GM04503 (cell line): Measurements from ENCODE around the gene PAK1.

ENCODE experiments used
- DNase-seq: peaks from one replicate; pipeline ENCODE4 v3.0.0-alpha.2; 2012; ENCODE audit warnings: low read depth

PAK1 gene

DNA sequence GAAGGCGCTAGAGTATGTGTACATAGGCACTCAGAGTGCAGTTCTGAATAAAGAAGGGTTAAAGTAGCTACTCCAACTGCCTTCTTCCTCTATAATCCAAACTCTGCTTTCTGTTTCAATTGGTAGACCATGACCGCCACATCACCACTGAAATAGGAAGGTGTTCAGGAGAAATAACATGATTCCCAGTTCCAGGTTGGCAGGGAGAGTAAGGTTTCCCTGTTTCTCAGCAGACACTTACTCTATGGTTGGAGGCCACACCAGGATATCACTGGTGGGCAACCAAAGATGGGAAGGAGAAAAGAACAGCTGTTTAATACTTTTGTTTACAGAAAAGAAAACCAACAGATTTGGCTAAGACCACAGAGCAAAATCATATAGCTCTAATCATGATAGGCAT, 37.9 kb downstream of the PAK1 start:
- DNase-seq = no peak

DNA sequence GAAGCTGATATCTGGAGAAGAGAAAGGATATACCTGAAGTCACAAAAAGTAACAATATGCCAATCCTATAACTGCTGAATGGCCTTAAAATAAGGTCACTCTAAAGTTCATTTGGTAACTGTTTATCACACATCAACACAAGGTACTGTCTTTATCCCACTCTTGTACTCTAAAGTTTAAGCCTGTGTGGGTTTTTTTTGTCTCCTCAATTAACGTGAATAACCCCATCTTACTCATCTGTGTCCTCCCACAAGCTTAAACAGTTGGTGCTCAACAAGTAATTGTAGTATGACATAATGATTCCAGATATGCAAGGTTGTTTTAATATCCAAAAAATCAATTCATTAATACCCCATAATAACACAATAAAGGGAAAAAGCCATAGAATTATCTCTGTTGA, 42.1 kb downstream of the PAK1 start:
- DNase-seq = no peak

DNA sequence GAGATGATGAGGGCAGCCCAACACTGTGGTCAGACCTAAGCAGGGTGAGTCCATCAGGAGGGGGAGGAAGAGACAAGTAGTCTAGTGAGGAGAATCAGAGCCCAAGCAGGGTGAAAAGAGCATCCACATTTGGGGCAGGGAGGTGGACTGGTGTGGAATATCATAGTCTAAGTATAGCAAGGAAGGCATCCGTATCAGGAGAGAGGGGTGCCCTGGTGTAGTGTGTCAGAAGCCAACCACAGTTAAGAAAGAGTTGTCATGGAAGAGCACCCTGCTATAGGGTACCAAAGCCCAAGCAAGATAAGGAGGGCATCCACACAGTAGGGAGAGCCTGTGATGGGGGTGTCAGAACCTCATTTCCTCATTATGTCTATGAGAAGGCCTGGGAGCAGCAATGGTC, 45.3 kb downstream of the PAK1 start:
- DNase-seq = no peak

DNA sequence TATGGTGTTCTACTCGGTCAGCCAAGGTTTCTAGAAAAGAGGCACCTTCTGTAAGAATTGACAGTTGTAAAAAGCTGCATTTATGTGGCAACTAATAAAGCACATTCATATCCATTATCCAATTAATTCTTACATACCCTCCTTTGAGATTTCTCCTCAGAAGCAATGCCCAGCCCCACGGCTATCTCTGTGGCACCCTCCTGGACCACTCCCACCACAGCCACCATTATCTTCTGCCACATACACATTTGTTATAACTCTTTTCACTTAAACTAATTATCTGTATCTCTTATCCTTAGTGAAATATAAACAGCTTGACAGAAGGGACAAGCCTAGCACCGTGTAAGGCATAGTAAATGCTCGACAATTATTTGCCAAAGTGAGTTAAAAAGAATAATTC, 48.5 kb downstream of the PAK1 start:
- no peak for DNase-seq

DNA sequence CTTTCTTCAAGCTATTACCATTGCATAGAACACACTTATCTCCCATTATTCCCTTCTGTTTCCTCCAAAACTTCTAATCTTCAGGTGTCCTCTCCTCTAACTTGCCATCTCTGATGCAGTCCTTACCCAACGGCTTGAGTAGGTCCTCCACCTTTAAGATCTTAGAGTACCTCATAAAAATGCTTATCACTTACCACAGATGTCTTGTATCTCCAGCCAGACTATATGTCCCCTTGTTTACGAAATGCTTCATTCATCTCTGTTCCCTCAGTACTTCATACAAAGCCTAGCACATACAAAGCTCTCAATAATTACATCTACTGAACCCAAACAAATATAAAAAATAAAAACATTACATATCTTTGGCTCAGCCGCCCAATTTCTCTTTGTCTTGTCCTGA, 49.2 kb downstream of the PAK1 start:
- DNase-seq = no peak

DNA sequence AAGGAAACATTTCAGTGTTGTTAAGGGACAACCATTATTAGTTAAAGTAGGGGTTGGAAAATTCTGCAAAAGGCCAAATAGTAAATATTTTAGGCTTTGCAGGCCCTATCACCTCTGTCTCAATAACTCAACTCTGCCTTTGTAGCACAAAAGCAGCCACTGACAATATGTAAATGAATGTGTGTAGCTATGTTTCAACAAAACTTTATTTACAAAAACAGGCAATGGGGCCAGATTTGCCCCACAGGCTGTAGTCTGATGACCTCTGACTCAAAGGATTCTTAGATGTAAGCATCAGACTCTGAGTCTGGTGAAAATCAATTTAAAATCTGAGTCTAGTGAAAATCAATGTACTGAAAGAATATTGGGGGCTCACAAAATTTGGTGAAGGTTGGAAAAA, 50.3 kb downstream of the PAK1 start:
- no peak for DNase-seq

DNA sequence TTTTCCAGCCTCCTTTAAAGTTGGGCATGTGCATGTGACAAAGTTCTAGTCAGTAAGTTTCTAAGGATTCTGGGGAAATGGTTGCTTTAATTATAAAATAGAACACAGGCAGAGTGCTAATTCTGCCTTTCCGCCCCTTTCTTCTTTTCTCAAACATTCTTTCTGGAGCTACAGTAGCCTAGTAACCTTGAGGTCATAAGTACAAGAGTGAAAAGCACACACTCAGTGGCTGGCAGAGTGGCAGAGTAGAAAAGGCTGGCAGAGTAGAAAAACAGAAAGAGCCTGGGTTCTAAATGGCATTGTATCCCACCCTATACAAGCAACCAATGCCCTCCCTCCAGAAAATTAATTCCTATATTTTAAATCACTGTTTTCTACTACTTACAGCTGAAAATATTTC, 51.2 kb downstream of the PAK1 start:
- no peak for DNase-seq

DNA sequence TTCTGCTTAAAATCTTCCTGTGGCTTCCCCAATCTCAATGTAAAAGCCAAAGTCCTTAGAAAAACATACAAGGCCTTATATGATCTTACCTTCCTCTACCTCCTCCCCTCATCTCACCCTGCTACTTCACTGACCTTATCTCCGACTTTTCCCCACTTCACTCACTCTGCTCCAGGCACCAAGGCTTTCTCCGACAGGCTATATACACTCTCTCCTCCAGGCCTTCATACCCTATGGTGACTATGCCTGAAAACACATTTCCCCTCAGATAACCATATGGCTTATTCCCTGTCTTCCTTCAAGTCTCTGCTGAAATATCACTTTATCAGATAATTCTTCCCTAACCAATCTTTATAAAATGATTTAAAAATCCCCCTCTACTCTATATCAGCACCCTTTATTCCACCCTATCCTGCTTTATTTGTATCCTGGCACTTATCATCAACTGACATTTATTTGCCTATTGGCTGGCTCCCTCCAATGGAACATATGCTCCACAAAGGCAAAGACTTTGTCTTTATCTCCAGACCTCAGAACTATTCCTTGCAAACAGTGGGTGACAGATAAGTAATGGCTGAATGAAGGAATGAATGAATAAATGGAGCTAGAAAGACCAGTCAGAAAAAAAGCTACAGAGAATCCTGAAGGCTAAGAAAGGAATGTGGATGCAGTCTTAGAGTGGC, 52.7 kb downstream of the PAK1 start:
- no peak for DNase-seq

DNA sequence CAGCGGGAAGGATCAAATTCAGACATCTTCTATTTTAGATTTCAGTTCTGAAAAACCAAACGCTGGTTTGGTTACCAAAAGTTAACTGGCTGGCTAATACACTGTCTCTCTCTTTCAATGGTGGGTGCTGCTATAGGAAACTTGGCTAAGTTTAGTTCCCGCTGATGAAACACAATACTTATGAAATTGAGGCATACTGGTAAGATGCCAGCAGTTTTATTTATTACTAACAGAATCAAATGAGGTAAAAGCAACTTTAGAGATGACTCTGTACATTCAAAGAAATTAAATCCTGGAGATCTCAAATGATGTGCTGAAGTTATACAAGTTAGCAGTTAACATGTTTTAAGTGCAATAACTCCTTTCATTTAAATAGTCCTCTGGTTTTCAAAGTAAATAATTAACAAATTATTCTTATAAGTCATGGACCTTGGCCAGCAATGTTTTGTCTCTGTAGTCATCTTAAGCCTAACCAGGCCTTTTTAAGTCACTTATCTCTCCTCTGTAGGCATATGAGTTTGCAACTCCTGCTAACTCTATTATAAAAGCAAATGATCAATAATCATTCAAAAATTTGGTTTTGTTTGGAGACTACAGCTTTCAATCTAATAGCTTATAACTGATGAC, 54.8 kb downstream of the PAK1 start:
- DNase-seq = no peak

DNA sequence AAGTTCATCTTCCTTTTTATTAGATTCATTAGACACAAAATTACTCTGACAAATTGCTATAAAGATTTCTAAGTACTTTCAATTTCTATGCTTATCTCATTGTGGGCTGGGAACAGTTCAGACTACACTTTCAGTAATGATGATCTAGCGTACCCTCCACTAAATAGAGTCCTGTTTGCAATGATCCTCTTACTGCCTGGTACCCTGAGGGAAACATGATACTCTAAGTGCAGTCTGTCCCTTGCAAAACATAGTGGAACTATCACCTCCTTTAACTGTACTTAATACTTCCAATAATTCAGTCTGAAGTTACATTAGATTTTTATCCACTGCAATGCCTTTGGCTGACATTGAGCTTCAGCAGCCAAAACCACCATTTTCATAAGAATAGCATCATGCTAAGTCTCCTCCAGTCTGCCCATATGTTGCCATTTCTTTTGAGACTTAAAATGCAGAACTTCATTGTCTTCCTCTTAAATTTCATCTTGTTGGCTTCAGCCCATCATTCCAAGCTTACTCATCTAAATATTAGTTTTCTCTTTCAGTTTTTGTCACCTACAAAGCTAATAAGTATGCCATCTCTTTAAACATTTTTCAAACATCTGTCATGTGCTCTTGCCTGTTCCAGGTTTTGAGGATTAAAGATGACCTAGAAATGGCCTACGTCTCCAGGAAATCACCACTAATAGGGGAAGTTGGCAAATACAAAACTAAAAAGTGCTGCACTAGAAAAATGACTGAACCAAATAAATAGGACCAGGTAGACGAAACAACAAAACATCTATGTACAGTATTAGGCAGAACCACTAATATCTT, 55.5 kb downstream of the PAK1 start:
- DNase-seq = no peak

DNA sequence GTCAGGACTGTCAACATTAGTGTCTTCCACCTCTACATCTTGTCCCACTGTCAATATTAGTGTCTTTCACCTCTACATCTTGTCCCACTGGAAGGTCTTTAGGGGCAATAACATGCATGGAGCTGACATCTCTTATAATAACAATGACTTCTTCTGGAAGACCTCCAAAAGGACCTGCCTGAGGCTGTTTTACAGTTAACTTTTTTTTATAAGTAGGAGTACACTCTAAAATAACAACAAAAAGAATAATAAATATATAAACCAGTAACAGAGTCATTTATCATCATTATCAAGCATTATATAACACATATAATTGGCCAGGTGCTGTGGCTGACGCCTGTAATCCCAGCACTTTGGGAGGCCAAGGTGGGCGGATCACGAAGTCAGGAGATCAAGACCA, 57.5 kb downstream of the PAK1 start:
- DNase-seq = no peak

DNA sequence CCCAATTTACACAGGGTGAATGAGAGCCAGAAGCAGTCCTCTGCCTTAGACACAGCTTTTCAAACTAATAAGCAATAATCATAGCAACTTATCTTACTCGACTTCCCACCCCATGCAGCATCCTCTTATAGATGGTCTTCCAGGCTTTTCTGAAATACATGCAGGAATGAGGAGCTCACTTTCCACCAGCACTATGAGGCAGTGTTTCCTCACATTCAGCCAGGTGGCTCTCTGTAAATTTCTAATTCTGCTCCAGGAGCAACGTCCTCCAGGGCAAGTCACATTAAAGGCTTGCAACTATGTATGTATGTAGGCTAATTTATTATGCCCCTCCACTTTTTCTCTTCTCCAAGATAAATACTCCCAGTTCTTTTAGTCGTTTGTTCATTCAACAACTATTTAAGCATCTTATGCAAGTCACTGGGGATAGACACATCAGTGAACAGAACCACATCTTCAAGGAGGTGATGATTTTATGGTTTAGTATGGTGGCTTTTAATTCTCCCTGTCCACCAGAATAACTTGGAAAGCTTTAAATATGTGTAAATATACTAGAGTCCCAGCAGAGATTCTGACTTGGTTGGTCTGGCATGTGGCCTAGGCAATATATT, 59.9 kb downstream of the PAK1 start:
- no peak for DNase-seq

DNA sequence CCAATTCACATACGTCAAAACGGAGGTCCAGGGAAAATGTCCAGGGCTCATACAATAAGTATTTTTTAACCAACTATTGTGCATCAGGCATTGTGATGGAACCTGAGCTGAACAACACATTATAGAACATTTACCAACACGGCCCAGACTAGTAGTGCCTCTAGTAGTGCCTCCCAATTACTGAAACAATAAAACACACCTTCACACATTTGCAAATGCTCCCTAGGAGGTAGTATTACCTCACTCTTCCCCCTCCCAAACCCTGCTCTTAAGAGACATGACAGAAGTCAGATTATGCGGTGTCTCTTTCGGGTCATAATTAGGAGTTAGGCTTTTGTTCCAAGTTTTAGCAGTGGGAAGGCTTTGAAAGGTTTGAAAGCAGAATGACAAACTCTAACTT, 61.1 kb downstream of the PAK1 start:
- no peak for DNase-seq

DNA sequence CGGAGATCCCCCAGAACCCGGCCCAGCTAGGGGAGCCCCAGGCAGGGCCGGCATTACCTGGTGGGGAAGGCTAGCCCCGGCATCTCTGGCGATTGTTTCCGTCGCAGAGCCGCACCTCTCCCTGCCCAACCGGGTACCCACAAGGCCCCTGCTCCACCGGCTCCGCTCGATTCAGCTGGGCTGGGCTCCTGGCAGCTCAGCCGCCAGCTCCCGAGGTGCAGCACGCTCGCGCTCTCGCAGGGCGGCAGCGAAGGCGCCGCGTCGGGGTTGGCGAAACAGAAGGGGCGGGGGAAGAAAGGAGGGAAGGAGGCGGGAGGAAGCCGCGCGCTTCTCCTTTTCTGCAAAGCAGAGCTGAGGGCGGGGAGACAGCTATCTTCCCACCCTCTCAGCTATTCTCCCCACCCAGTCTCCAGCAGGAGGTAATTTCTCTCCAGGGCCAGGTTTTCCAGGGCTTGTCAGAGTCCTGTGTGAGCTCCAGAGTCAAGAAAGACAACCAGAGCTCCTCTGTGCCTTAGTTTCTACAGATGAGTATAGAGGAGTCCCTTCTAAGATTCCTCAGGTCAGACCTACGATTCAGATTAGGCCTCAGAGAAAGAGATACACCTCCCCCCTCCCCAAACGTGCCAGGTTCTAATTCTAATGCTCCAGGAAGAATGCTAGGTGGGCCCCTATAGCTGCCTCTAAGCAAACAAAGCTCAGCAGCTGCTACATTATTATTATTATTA, 62.0 kb downstream of the PAK1 start:
- peak; percentile 40 for DNase-seq

DNA sequence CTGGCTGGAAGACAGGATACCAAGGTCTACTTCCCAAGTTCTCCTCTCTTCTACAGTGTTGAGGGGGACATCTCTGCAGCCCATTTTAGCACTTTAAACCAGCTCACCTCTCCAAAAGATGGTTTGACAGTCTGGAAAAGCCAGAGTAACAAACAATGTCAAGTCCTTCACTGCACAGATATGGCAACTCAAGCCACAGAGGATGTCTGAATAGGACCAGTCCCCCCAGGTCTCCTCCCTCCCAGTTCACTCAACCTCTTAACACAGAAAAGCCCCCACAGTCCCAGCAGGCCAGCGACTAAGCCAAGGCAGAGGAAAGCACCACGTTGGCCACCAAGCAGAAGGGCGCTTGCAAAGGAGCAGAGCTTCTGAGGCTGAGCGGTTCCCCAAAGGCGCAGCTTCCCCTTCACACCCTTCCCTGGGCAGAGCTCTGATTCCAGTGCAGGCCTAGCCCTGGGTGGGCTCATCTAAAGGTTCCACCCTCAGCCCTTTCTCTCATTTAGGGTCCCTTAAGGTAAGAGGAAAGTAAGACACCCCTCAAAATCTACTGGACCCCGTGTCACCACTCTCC, 62.7 kb downstream of the PAK1 start:
- DNase-seq = no peak

DNA sequence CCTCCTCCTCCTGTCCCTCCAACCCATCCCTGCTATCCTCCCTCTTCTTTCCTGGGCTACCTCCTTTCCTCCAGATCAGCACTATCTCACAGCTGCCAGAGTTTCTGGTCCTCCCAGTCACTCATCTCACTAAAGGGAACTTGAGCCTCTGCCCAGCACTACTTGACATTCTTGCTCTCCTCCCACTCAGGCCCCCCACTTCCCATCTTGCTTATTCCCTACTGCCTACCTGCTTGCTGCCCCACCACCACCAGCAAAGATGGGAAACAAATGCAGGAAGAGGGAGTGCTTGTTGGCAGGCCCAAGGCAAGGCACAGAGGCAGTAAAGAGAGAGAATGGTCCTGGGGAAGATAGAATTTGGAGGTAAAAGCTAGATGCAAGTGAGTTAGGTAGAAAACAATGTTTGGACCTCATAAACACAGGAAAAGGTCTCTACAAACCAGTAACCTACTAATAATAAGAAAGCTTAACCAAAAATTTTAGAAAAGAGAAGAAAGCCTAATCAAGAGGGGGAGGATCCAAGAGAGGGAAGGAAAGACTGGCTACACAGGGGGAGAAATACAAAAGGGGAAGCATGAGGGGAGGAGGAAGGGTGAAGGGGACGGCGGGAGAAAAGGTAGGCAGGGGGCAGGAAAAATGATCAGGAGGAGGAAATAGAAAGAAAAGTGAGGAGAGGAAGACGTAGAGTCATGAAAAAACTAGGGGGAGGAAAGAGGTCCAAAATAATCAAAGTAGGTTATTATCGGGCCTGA, 63.6 kb downstream of the PAK1 start:
- no peak for DNase-seq

DNA sequence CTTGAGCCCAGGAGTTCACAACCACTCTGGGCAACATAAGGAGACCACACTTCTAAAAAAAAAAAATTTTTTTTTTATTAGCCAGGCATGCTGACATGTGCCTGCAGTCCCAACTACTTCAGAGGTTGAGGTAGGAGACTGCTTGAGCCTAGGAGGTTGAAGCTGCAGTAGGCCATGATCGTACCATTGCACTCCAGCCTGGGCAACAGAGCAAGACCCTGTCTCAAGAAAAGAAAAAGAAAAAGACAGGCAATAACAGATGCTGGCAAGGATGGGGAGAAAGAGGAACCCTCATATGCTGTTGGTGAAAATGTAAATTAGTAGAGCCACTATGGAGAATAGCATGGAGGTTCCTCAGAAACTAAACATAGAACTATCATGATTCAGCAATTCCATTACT, 64.8 kb downstream of the PAK1 start:
- DNase-seq = no peak

DNA sequence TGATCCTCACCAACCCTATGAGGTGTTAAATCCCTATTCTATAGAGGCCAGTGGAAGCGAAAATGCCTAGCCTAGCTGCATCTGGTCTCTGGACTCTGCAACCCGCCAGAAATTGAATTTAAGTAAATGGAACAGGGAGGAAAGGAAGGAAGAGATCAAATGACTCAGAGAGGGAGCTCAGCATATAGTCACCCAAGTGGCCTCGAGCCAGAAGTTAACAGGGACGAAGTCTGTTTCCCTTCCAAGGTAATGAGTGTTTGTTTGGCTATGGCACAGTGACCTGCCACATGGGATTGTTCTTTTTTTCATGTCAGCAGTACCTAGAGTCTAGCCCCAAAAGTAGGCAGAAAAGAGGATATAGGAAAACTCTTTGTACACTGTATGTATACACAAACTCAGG, 66.3 kb downstream of the PAK1 start:
- peak; percentile 57 for DNase-seq

DNA sequence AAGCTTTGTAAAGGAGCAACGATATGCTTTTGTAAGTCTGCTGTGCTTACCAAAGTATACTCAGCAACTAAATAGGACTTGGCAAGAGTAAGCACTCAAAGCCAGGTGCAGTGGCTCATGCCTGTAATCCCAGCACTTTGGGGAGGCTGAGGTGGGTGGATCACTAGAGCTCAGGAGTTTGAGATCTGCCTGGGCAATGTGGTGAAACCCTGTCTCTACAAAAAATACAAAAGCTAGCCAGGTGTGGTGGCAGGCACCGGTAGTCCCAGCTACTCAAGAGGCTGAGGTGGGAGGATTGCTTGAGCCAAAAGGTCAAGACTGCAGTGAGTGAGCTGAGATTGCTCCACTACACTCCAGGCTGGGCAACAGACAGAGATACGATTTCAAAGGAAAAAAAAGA, 67.5 kb downstream of the PAK1 start:
- DNase-seq = no peak

DNA sequence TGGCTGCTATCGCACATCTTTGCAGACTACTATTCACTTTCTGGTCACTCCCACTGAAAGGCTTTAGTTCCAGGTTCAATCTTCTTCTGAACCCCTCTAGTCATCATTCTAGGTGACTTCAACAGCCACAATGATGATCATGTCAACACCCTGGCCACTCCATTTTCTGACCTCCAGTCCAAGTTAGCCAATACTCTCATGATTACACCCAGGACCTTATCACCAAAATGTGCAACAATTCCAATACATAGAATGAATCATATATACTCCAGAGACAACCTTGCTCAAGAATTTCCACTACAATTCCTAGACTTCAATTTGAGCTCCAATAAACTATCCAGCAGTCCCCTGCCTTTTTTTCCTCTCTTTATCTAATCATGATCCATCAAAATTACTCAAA, 70.7 kb downstream of the PAK1 start:
- DNase-seq = no peak

DNA sequence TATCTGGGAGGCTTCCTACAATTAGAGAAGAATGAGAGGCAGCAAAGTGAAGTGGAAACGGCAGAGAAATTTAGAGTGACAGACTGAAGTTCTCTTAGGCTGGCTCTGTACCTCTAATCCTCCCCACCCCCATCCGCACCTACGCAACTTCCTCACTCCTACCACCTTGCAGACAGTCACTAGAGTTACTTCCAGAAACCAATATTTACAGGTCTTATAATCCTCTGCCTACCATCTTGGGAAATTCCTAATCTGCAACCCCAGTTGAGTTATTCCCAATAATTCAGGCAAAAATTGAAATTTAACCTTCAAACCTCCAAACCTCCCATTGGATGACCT, 71.7 kb downstream of the PAK1 start:
- no peak for DNase-seq
